Left colon (tissue), 2 donors: ENCODE measurements around the gene MRPS11. TPM values are rescaled to one million over a fixed set of nuclear protein-coding genes. Genes with fewer than 3 reads are reported as not detected.

Source experiments
- ATAC-seq: fragments of 200-7000 bp; cut with Tn5 transposase; one replicate; pipeline ENCODE4 v1.9.1; 2020; ENCODE audit warnings: mild to moderate bottlenecking, moderate library complexity
- DNase-seq, 2 donors: peaks; one replicate each; pipeline ENCODE4 v3.0.0-alpha.2; 2020
- intact Hi-C, 2 donors: fragments of 100-400 bp; cut with DNase I in 1 of 2; cut with micrococcal nuclease in 1 of 2; formaldehyde crosslinking; loops; one replicate each; pipeline versions ENCODE4 v1.11.2 to v1.14.0; 2022; cut with DNase I, micrococcal nuclease
- total RNA-seq, 2 donors: library from RNA; stranded (reverse); fragmentation: NEBNext Ultra II Directional; extraction: Animal tissue kit (Norgen Biotek cat#: 25700); gene quantifications; one replicate each; pipeline ENCODE4 v1.2.1, GENCODE V29; 2021
- donor health status: DM: no; HTN: no; CAD: no.
- donor health status: DM: yes; HTN: yes; CAD: no.

Gene MRPS11
- total RNA-seq, 2 donors from 2014 or later = 45.9 to 50.2 TPM

DNA sequence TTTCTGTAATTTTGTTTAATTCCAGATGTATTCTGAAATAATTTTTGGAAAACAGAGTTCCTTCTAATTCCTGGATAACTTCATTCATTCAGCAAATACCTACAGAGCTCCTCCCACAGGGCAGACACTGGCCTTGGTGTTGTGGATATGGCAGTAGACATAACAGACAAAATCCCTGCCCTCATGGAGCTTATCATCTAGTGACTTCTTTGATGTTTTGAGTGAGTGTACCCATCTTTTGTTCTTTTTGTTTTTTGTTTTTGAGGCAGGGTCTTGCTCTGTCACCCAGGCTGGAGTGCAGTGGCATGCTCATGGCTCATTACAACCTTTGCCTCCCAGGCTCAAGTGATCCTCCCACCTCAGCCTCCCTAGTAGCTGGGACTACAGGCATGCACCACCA lies 57.9 kb downstream of the MRPS11 start:
- DNase-seq = no peak
- intact Hi-C loops = no loop called here
- ATAC-seq = no peak

DNA sequence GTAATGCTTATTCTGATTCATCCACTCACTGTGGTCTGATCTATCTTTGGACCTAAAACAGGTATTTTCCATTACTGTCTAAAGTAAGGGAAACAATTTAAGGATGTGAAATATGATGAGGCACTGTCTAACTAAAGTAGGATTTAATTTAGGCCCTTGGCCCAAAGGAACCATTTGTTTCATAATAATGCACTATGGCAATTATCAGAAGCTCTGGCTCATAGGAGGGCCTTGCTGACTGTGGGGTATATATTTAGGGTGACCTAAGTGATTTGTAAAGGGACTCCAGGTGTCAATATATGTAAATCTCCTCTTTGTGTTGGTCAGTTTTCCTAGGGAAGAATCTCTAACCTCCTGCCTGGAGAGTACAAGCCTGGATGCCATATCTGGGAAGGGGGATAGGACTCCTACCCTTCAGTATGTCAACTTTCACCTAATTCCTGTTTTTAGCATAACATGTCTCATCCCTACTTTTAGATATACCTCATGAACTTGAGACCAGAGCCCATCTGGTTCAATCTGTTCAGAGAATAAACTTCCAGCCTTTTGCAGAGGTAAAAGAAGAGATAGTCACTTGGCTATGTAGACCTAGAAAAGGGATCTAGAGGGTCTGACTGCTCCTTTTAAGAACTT lies 58.9 kb downstream of the MRPS11 start:
- no peak for ATAC-seq
- intact Hi-C loops = no loop called here
- no peak for DNase-seq

GRCh38 chr15:88529021-88529630 lies 61.6 kb downstream of the MRPS11 start:
- no peak for ATAC-seq
- intact Hi-C loops = no loop called here

More at GRCh38 chr15:88529021-88529630, 61.6 kb downstream of the MRPS11 start:
- DNase-seq = no peak

Other genes starting within 250 kb of the MRPS11 start
- gene NTRK3, start 211.0 kb upstream of the MRPS11 start, total RNA-seq = 1 to 10 TPM in 1 of 2 donors, under 1 TPM in 1; 0.55 to 1.3 TPM
- 10 to 100 TPM; 23.6 to 31.8 TPM for gene MRPL46, start 320 bp upstream of the MRPS11 start, total RNA-seq
- gene DET1, start 79.0 kb downstream of the MRPS11 start, total RNA-seq = 1 to 10 TPM; 5.3 to 5.9 TPM
- gene AEN, start 153.6 kb downstream of the MRPS11 start, total RNA-seq = 10 to 100 TPM; 11.4 to 16.9 TPM
- gene ISG20, start 171.3 kb downstream of the MRPS11 start, total RNA-seq = 10 to 100 TPM; 46.2 to 85.5 TPM